Left lung (tissue), 10 donors: ENCODE data around the gene RNF126. TPM values are rescaled to one million over a fixed set of nuclear protein-coding genes. Genes with fewer than 3 reads are reported as not detected.
"Not testable (repeated sequence)": the region's sequence is repeated elsewhere in the genome, so short reads cannot be mapped to it uniquely, and the experiment has no call there.

ENCODE experiments used
- ATAC-seq: fragments of 200-7000 bp; cut with Tn5 transposase; one replicate; pipeline ENCODE4 v1.9.1; 2020; ENCODE audit warnings: moderate library complexity
- DNase-seq, 4 donors: peaks; one replicate each; pipeline ENCODE4 v3.0.0-alpha.2; 2013 to 2020
- H3K27ac ChIP-seq, 2 donors: fragments of 200-600 bp; sonication (generic) in 1 of 2; one replicate each; pipeline versions ENCODE4 v1.5.0 to v1.8.0; 2020 to 2021
- H3K27me3 ChIP-seq, 2 donors: fragments of 200-600 bp; sonication (generic) in 1 of 2; one replicate each; pipeline versions ENCODE4 v1.5.0 to v1.8.0; 2020 to 2021
- H3K36me3 ChIP-seq, 2 donors: fragments of 200-600 bp; sonication (generic) in 1 of 2; one replicate each; pipeline versions ENCODE4 v1.5.0 to v1.8.0; 2020 to 2021
- H3K4me1 ChIP-seq, 2 donors: fragments of 200-600 bp; one replicate each; pipeline ENCODE4 v1.8.0; 2021
- H3K4me3 ChIP-seq, 2 donors: fragments of 200-600 bp; sonication (generic) in 1 of 2; one replicate each; pipeline versions ENCODE4 v1.5.0 to v1.8.0; 2020 to 2021; ENCODE audit warnings: mild to moderate bottlenecking in 1 of 2
- H3K9me3 ChIP-seq, 2 donors: fragments of 200-600 bp; sonication (generic) in 1 of 2; one replicate each; pipeline versions ENCODE4 v1.5.0 to v1.8.0; 2020 to 2021
- CTCF ChIP-seq, 2 donors: fragments of 200-600 bp; sonication (generic) in 1 of 2; IDR thresholded peaks; one replicate each; pipeline versions ENCODE4 v1.5.0 to v1.8.0; 2021; ENCODE audit warnings: antibody characterized with exemption in 2 of 2
- intact Hi-C, 2 donors: fragments of 100-400 bp; cut with DNase I; formaldehyde crosslinking; loops; one replicate each; pipeline versions ENCODE4 v1.11.2 to v1.14.2; 2022
- polyA plus RNA-seq, 6 donors: library from polyadenylated mRNA; unstranded; fragments of 120-200 nt; gene quantifications; one replicate each; pipeline ENCODE4 v1.2.1, GENCODE V29; 2013; ENCODE audit not compliant: insufficient read length in 6 of 6
- total RNA-seq, 2 donors: library from RNA; stranded (reverse); fragmentation: NEBNext Ultra II Directional; extraction: Animal tissue kit (Norgen Biotek cat#: 25700); gene quantifications; one replicate each; pipeline ENCODE4 v1.2.1, GENCODE V29; 2021
- donor health status: DM: no; HTN: yes; CAD: no.
- donor health status: DM: no; HTN: no; CAD: no.

The RNF126 gene
- total and polyA plus RNA-seq, 8 donors, result 15.4 to 34.0 (median 23.1) TPM

DNA sequence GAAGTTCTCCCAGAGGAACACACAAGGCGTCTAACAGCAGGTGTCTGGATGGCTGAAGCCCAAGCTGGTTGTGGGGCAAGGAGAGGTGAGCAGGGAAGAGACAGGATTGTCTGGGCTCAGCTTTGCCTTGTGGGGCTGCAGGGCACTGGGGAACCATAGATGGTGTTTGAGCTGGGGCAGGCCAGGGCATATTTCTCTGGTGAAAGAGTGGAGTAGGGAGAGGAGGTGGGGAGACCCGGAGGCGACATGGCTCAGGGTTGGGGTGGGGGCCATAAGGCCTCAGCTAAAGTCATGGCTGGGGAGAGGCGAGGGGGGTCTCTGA lies 40.3 kb upstream of the RNF126 start:
- TF ChIP-seq CTCF (IDR thresholded peaks at IDR 0.05), result no peak
- peak overlapping the region in 1 of 2 donors; percentile 38 for H3K4me3 ChIP-seq
- no peak for DNase-seq

DNA sequence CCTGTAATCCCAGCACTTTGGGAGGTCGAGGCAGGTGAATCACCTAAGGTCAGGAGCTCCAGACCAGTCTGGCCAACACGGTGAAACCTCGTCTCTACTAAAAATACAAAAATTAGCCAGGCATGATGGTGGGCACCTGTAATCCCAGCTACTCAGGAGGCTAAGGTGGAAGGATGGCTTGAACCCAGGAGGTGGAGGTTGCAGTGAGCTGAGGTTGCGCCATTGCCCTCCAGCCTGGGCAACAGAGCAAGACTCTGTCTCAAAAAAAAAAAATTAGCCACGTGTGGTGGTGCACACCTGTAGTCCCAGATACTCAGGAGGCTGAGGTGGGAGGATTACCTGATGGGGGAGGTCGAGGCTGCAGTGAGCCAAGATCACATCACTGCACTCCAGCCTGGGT lies 39.8 kb upstream of the RNF126 start:
- intact Hi-C loops, result not testable (repeated sequence)

More for the DNA sequence above, 40.3 kb upstream of the RNF126 start:
- H3K9me3 ChIP-seq, result no peaks in the 10 kb centered on the region
- intact Hi-C loops, result no loop called here
- H3K4me1 ChIP-seq, result peaks cover 3 to 29% of the 10 kb centered on the region in 2 donors
- H3K27me3 ChIP-seq, result peaks cover 0 to 5% of the 10 kb centered on the region in 2 donors
- ATAC-seq, result no peak
- H3K27ac ChIP-seq, result peak overlapping the region in 1 of 2 donors; percentile 62
- no peaks in the 10 kb centered on the region for H3K36me3 ChIP-seq

GRCh38 chr19:699885-700284 lies 36.9 kb upstream of the RNF126 start:
- Histone ChIP-seq H3K27me3 (peaks cover 0 to 12% of the 10 kb centered on the region in 2 donors), H3K4me1 (peaks cover 0 to 41% of the 10 kb centered on the region in 2 donors)
- intact Hi-C loops, H3K36me3 ChIP-seq, H3K27ac ChIP-seq, ATAC-seq, DNase-seq, H3K9me3 ChIP-seq, H3K4me3 ChIP-seq: not testable (repeated sequence)

More for the DNA sequence above, 39.8 kb upstream of the RNF126 start:
- ATAC-seq, DNase-seq, H3K9me3 ChIP-seq, H3K36me3 ChIP-seq, H3K27me3 ChIP-seq: not testable (repeated sequence)
- peak overlapping the region in 1 of 2 donors; percentile 38 for H3K4me3 ChIP-seq
- peak overlapping the region in 1 of 2 donors; percentile 62 for H3K27ac ChIP-seq
- peaks cover 3 to 29% of the 10 kb centered on the region in 2 donors for H3K4me1 ChIP-seq

DNA sequence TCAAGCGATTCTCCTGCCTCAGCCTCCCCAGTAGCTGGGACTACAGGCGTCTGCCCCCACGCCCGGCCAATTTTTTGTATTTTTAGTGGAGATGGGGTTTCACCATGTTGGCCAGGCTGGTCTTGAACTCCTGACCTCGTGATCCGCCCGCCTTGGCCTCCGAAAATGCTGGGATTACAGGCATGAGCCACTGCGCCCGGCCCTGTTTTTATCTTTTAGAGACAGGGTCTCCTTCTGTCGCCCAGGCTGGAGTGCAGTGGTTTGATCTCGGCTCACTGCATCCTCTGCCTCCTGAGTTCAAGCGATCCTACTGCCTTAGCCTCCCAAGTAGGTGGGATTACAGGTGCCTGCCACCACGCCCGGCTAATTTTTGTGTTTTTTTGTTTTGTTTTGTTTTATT lies 35.5 kb upstream of the RNF126 start:
- intact Hi-C loops, H3K9me3 ChIP-seq, H3K36me3 ChIP-seq, DNase-seq, ATAC-seq, H3K27ac ChIP-seq, H3K4me3 ChIP-seq: not testable (repeated sequence)
- Histone ChIP-seq H3K27me3 (peaks cover 0 to 19% of the 10 kb centered on the region in 2 donors), H3K4me1 (peaks cover 0 to 39% of the 10 kb centered on the region in 2 donors)

- Histone ChIP-seq H3K27me3 (peaks cover 0 to 19% of the 10 kb centered on the region in 2 donors), H3K4me1 (peaks cover 0 to 26% of the 10 kb centered on the region in 2 donors), H3K9me3 (no peaks in the 10 kb centered on the region), H3K36me3 (no peaks in the 10 kb centered on the region), H3K27ac (no peak within 1 kb of the TSS), H3K4me3 (no peak within 1 kb of the TSS)
- no peak for TF ChIP-seq CTCF (IDR thresholded peaks at IDR 0.05)
- no peak for DNase-seq
- no peak for ATAC-seq
- intact Hi-C loops, result no loop called here
These were observed 32.4 kb upstream of the RNF126 start, which contains the start of gene PRSS57 for GRCh38 chr19:695352-695949. Gene PRSS57, minus strand, starts transcription at chr19:695452. Its CDS starts 22 bp downstream, at chr19:695430.

DNA sequence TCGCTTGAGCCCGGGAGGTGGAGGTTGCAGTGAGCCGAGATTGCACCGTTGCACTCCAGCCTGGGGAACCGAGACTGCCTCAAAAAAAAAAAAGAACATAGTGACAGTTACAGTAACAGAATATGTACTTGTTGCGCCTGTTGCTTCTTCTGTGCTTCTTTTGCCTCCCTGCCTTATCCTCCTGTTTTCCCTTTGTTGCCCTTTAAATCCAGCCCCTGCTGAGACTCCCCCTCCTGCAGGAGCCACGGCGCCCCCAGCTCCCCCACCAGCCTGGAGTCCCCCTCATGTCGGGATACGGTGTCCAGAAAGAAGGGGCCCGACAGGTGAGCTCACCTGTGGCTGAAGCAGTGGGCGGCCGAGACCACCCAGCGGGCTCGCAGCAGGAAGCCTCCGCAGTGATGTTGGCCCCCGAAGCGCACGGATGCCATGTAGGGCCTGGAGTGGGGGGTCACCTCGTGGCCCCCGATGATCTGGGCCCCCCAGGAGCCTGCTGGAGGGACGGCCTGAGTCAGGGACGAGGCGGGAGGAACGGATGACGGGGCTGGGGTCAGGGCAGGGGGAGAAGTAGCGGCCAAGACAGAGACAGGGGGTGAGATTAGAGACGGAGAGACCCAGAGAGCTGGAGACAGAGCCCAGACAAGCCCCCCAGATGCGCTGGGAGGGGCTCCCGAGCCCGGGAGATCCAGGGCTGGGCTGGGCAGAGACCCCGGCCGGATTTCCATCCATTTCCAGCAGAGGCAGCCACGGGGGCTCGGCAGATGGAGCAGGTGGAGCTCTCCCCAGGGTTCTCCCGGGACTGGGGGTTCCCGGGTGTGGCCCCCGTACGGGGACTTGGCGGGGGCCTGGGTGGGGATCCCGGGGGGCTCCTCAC lies 31.7 kb upstream of the RNF126 start:
- intact Hi-C loops, result no loop called here
- Histone ChIP-seq H3K27me3 (peaks cover 0 to 19% of the 10 kb centered on the region in 2 donors), H3K4me3 (no peak overlapping the region), H3K27ac (no peak overlapping the region), H3K9me3 (no peaks in the 10 kb centered on the region), H3K4me1 (peaks cover 0 to 26% of the 10 kb centered on the region in 2 donors), H3K36me3 (no peaks in the 10 kb centered on the region)
- ATAC-seq (no peak), DNase-seq (no peak)
- TF ChIP-seq CTCF (IDR thresholded peaks at IDR 0.05), result no peak
